ENCODE results near the gene GJB3. TPM values are rescaled to one million over a fixed set of nuclear protein-coding genes. Genes with fewer than 3 reads are reported as not detected.
"Not testable (repeated sequence)": the region's sequence is repeated elsewhere in the genome, so short reads cannot be mapped to it uniquely, and the experiment has no call there.

The GJB3 gene
- total RNA-seq = not detected in 2 replicates

GRCh38 chr1:34781071-34781843 is at the start of gene GJB3:
Gene GJB3, plus strand, starts transcription at chr1:34781214. Its CDS starts 3,549 bp downstream, at chr1:34784763.
- intact Hi-C loops (cut with micrococcal nuclease) = no loop called here

- intact Hi-C loops (cut with micrococcal nuclease) = not testable (repeated sequence)
Measured at GRCh38 chr1:34732831-34733230, 48.2 kb upstream of the GJB3 start.

- intact Hi-C loops (cut with micrococcal nuclease) = no loop called here
Measured at GRCh38 chr1:34736692-34737091, 44.3 kb upstream of the GJB3 start.

GRCh38 chr1:34737236-34737635 is 43.8 kb upstream of the GJB3 start:
- intact Hi-C loops (cut with micrococcal nuclease) = not testable (repeated sequence)

GRCh38 chr1:34739613-34740012 is 41.4 kb upstream of the GJB3 start:
- intact Hi-C loops (cut with micrococcal nuclease) = loop anchor here (5.0 kb wide), 1 partner anchor 57 kb away; no protein-coding TSS in a partner anchor

- intact Hi-C loops (cut with micrococcal nuclease) = loop anchor here (5.0 kb wide), 1 partner anchor 58 kb away; no protein-coding TSS in a partner anchor
Measured at GRCh38 chr1:34740161-34740868, 40.7 kb upstream of the GJB3 start.

GRCh38 chr1:34742667-34743270 is 38.2 kb upstream of the GJB3 start:
- intact Hi-C loops (cut with micrococcal nuclease) = loop anchor here (1.0 to 5.0 kb wide), 3 partner anchors 60 to 1109 kb away; no protein-coding TSS in a partner anchor

- intact Hi-C loops (cut with micrococcal nuclease) = loop anchor here (5.0 kb wide), 1 partner anchor 61 kb away; no protein-coding TSS in a partner anchor
Measured at GRCh38 chr1:34743775-34744174, 37.2 kb upstream of the GJB3 start.

- intact Hi-C loops (cut with micrococcal nuclease) = loop anchor here (5.0 kb wide), 1 partner anchor 63 kb away; no protein-coding TSS in a partner anchor
Measured at GRCh38 chr1:34744851-34745250, 36.2 kb upstream of the GJB3 start.

GRCh38 chr1:34745666-34746065 is 35.3 kb upstream of the GJB3 start:
- intact Hi-C loops (cut with micrococcal nuclease) = no loop called here

- intact Hi-C loops (cut with micrococcal nuclease) = no loop called here
Measured at GRCh38 chr1:34746101-34746500, 34.9 kb upstream of the GJB3 start.

- intact Hi-C loops (cut with micrococcal nuclease) = no loop called here
Measured at GRCh38 chr1:34746785-34747637, 34.0 kb upstream of the GJB3 start.

- intact Hi-C loops (cut with micrococcal nuclease) = no loop called here
Measured at GRCh38 chr1:34747638-34747941, 33.4 kb upstream of the GJB3 start.

GRCh38 chr1:34749992-34750391 is 31.0 kb upstream of the GJB3 start:
- intact Hi-C loops (cut with micrococcal nuclease) = no loop called here

- intact Hi-C loops (cut with micrococcal nuclease) = no loop called here
Measured at GRCh38 chr1:34750610-34751009, 30.4 kb upstream of the GJB3 start.

- intact Hi-C loops (cut with micrococcal nuclease) = no loop called here
Measured at GRCh38 chr1:34753163-34753562, 27.9 kb upstream of the GJB3 start.

- intact Hi-C loops (cut with micrococcal nuclease) = no loop called here
Measured at GRCh38 chr1:34754964-34755637, 25.9 kb upstream of the GJB3 start, which contains the start of gene GJB5. Gene GJB5, plus strand, starts transcription at chr1:34755047. Its CDS starts 2,284 bp downstream, at chr1:34757331.

GRCh38 chr1:34755961-34756360 is 25.1 kb upstream of the GJB3 start:
- intact Hi-C loops (cut with micrococcal nuclease) = no loop called here

GRCh38 chr1:34757386-34757785 is 23.6 kb upstream of the GJB3 start:
- intact Hi-C loops (cut with micrococcal nuclease) = no loop called here

- intact Hi-C loops (cut with micrococcal nuclease) = no loop called here
Measured at GRCh38 chr1:34758751-34759150, 22.3 kb upstream of the GJB3 start.
